NB4 (cell line): ENCODE measurements around the gene ATP5MG.

Source experiments
- POLR2A ChIP-seq: IDR thresholded peaks from 2 replicates; pipeline ENCODE4 v1.6.1; 2011; ENCODE audit warnings: mild to moderate bottlenecking; ENCODE audit not compliant: insufficient read length; ENCODE audit errors: extremely low read depth
- TF ChIP-seq, protein P1 (sequence below): IDR thresholded peaks from one replicate; pipeline ENCODE4 v1.5.1; 2012; ENCODE audit warnings: low read depth, low read length

GRCh38 chr11:118448294-118448693 lies 46.9 kb downstream of the ATP5MG start:
- TF ChIP-seq, protein P1, sequence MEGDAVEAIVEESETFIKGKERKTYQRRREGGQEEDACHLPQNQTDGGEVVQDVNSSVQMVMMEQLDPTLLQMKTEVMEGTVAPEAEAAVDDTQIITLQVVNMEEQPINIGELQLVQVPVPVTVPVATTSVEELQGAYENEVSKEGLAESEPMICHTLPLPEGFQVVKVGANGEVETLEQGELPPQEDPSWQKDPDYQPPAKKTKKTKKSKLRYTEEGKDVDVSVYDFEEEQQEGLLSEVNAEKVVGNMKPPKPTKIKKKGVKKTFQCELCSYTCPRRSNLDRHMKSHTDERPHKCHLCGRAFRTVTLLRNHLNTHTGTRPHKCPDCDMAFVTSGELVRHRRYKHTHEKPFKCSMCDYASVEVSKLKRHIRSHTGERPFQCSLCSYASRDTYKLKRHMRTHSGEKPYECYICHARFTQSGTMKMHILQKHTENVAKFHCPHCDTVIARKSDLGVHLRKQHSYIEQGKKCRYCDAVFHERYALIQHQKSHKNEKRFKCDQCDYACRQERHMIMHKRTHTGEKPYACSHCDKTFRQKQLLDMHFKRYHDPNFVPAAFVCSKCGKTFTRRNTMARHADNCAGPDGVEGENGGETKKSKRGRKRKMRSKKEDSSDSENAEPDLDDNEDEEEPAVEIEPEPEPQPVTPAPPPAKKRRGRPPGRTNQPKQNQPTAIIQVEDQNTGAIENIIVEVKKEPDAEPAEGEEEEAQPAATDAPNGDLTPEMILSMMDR, result no peak
- TF ChIP-seq POLR2A, result no peak
